WTC11 (cell line): ENCODE results near the gene KATNA1. TPM values are rescaled to one million over a fixed set of nuclear protein-coding genes. Genes with fewer than 3 reads are reported as not detected.

Experiments
- ATAC-seq: fragments of 200-7000 bp; cut with Tn5 transposase; 2 replicates; pipeline ENCODE4 v1.10.0; 2021; ENCODE audit warnings: mild to moderate bottlenecking, moderate library complexity
- CTCF ChIA-PET: fragments of 300-600 bp; sonication (Branson Sonifier 250); formaldehyde crosslinking; loops from one replicate; lab custom pipeline; 2021; ENCODE audit warnings: antibody characterized with exemption; lab: Charles Lee
- POLR2A ChIA-PET: fragments of 350-600 bp; sonication (Branson Sonifier 250); formaldehyde crosslinking; loops from one replicate; lab custom pipeline; 2021; ENCODE audit warnings: antibody characterized with exemption; lab: Charles Lee
- DNase-seq: peaks from one replicate; pipeline ENCODE4 v3.0.0; 2021; ENCODE audit warnings: low spot score
- H3K27ac Mint-ChIP-seq: 2 replicates; pipeline ENCODE4 v1.8.0; 2021; ENCODE audit warnings: mixed read lengths
- H3K27me3 Mint-ChIP-seq: 2 replicates; pipeline ENCODE4 v1.8.0; 2021; ENCODE audit warnings: low read depth, mild to moderate bottlenecking, moderate library complexity, mixed read lengths
- H3K36me3 Mint-ChIP-seq: 2 replicates; pipeline ENCODE4 v1.8.0; 2021; ENCODE audit warnings: mixed read lengths
- H3K4me1 Mint-ChIP-seq: 2 replicates; pipeline ENCODE4 v1.8.0; 2022; ENCODE audit warnings: mixed read lengths
- H3K4me3 Mint-ChIP-seq: 2 replicates; pipeline ENCODE4 v1.8.0; 2021; ENCODE audit warnings: mild to moderate bottlenecking, moderate library complexity, mixed read lengths
- H3K9me3 Mint-ChIP-seq: 2 replicates; pipeline ENCODE4 v1.8.0; 2021; ENCODE audit warnings: mixed read lengths
- ATF2 ChIP-seq: sonication (generic); formaldehyde crosslinking; IDR thresholded peaks from 2 replicates; pipeline ENCODE4 v1.8.1; 2022; ENCODE audit warnings: low read depth, missing genetic modification reagents, borderline replicate concordance
- FOXP1 ChIP-seq: sonication (generic); formaldehyde crosslinking; IDR thresholded peaks from 2 replicates; pipeline ENCODE4 v1.8.0; 2022; ENCODE audit warnings: missing genetic modification reagents, mild to moderate bottlenecking, moderate library complexity, borderline replicate concordance
- GABPB1 ChIP-seq: sonication (generic); formaldehyde crosslinking; IDR thresholded peaks from 2 replicates; pipeline ENCODE4 v1.8.1; 2023; ENCODE audit warnings: mild to moderate bottlenecking, missing genetic modification reagents
- HMGA2 ChIP-seq: fragments of 250-450 bp; sonication (Bioruptor Pico); IDR thresholded peaks from 2 replicates; pipeline ENCODE4 v1.4.0; 2021; ENCODE audit warnings: mild to moderate bottlenecking, moderate library complexity
- JAZF1 ChIP-seq: fragments of 250-450 bp; sonication (Bioruptor Pico); IDR thresholded peaks from 2 replicates; pipeline ENCODE4 v1.9.0; 2021; ENCODE audit warnings: moderate library complexity, mild to moderate bottlenecking, inconsistent platforms
- NFE2L1 ChIP-seq: sonication (generic); formaldehyde crosslinking; IDR thresholded peaks from 2 replicates; pipeline ENCODE4 v1.8.1; 2023; ENCODE audit warnings: missing genetic modification reagents
- NR2C2 ChIP-seq: sonication (generic); formaldehyde crosslinking; IDR thresholded peaks from 2 replicates; pipeline ENCODE4 v1.8.0; 2022; ENCODE audit warnings: mild to moderate bottlenecking, missing genetic modification reagents
- PRRX2 ChIP-seq: fragments of 250-450 bp; sonication (Bioruptor Pico); IDR thresholded peaks from 2 replicates; pipeline ENCODE4 v1.8.0; 2021; ENCODE audit warnings: mild to moderate bottlenecking
- SMAD4 ChIP-seq: sonication (generic); formaldehyde crosslinking; IDR thresholded peaks from 2 replicates; pipeline ENCODE4 v1.8.0; 2022; ENCODE audit warnings: mild to moderate bottlenecking, missing genetic modification reagents
- ZNF121 ChIP-seq: sonication (generic); formaldehyde crosslinking; IDR thresholded peaks from 2 replicates; pipeline ENCODE4 v1.8.0; 2023; ENCODE audit warnings: missing genetic modification reagents
- ZNF263 ChIP-seq: sonication (generic); formaldehyde crosslinking; IDR thresholded peaks from 2 replicates; pipeline ENCODE4 v1.8.1; 2022; ENCODE audit warnings: low read depth, mild to moderate bottlenecking, moderate library complexity, missing genetic modification reagents
- ZNF281 ChIP-seq: sonication (generic); formaldehyde crosslinking; IDR thresholded peaks from 2 replicates; pipeline ENCODE4 v1.8.0; 2023; ENCODE audit warnings: mild to moderate bottlenecking, missing genetic modification reagents
- total RNA-seq: library from RNA; stranded (reverse); gene quantifications from 3 replicates; pipeline ENCODE4 v1.2.3, GENCODE V29; 2021
- TF ChIP-seq, protein P1 (sequence below): sonication (generic); formaldehyde crosslinking; IDR thresholded peaks from 2 replicates; pipeline ENCODE4 v1.8.1; 2023; ENCODE audit warnings: mild to moderate bottlenecking, missing genetic modification reagents
- TF ChIP-seq, protein P2 (sequence below): fragments of 250-450 bp; sonication (Bioruptor Pico); IDR thresholded peaks from 2 replicates; pipeline ENCODE4 v2.1.2; 2022; ENCODE audit warnings: mild to moderate bottlenecking, moderate library complexity
- TF ChIP-seq, protein P3 (sequence below): sonication (generic); formaldehyde crosslinking; IDR thresholded peaks from 2 replicates; pipeline ENCODE4 v1.8.1; 2022; ENCODE audit warnings: missing genetic modification reagents, borderline replicate concordance
- TF ChIP-seq, protein P4 (sequence below): sonication (generic); formaldehyde crosslinking; IDR thresholded peaks from 2 replicates; pipeline ENCODE4 v1.8.1; 2023; ENCODE audit warnings: mild to moderate bottlenecking, missing genetic modification reagents
- TF ChIP-seq, protein P5 (sequence below): sonication (generic); formaldehyde crosslinking; conservative IDR thresholded peaks from 2 replicates; pipeline ENCODE4 v1.8.1; 2022; ENCODE audit warnings: mild to moderate bottlenecking, missing genetic modification reagents

Gene KATNA1
- total RNA-seq, 1 experiment from 2014 or later: 18.1 TPM

DNA sequence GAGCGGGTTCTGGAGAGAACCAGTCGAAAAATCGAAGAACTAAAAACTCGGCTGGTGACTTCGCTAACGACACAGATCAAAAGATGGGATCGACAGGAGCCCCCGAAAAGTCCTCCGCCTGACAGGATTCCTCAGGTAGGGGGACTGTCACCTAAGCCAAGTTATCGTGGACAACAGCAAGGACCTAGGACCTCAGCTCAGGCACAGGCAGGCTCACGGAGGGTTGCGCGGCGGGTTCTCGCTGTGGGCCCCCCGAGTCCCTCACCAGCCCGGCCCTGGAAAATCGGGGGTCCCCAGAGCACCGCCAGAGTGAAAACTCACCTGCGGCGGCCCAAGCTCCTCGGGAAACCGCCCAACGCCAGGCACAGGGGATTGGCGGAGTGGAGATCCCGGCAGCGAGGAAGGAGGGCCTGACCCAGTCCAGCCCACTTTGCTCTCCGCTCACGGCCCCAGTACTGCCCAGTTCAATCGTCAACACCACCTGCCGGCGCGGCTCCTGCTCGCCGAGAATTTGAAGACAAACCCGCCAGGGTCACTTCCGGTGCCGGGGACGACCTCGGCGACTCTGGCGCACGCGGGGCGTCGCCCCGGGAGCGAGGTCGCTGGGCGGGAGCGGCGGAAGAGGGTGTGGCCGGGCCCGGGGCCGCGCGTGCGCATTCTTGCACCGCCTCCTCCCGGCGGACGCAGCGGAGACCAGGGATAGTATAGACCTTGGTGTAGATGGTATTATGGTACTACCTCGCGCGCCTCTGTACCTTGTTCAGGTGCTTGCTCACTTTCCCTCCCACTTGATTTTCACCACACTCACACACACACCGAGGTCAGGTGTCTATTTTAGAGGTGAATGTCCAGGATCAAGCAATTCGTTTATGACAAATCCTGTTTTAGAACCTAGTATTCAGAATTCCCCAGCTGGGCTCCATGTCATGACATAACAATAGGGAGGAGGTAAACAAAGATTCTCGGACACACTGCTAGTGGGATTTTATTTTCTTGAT, at the start of gene KATNA1 (continued):
- TF ChIP-seq, protein P1, sequence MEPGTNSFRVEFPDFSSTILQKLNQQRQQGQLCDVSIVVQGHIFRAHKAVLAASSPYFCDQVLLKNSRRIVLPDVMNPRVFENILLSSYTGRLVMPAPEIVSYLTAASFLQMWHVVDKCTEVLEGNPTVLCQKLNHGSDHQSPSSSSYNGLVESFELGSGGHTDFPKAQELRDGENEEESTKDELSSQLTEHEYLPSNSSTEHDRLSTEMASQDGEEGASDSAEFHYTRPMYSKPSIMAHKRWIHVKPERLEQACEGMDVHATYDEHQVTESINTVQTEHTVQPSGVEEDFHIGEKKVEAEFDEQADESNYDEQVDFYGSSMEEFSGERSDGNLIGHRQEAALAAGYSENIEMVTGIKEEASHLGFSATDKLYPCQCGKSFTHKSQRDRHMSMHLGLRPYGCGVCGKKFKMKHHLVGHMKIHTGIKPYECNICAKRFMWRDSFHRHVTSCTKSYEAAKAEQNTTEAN (CRISPR knock-in tag): peak; percentile 88; the same call in 1 of the 2 replicates
- TF ChIP-seq ZNF263 (CRISPR knock-in tag) (peak; percentile 41; the same call in 1 of the 2 replicates), FOXP1 (peak; percentile 98), JAZF1 (CRISPR knock-in tag) (no peak), NFE2L1 (CRISPR knock-in tag) (peak; percentile 67; the same call in 1 of the 2 replicates), NR2C2 (CRISPR knock-in tag) (peak; percentile 73; the same call in 1 of the 2 replicates), SMAD4 (CRISPR knock-in tag) (no peak; the same call in 1 of the 2 replicates), HMGA2 (CRISPR knock-in tag) (no peak), ZNF281 (CRISPR knock-in tag) (peak; percentile 60; the same call in 1 of the 2 replicates), GABPB1 (CRISPR knock-in tag) (peak; percentile 96), PRRX2 (CRISPR knock-in tag) (no peak)
- TF ChIP-seq, protein P2, sequence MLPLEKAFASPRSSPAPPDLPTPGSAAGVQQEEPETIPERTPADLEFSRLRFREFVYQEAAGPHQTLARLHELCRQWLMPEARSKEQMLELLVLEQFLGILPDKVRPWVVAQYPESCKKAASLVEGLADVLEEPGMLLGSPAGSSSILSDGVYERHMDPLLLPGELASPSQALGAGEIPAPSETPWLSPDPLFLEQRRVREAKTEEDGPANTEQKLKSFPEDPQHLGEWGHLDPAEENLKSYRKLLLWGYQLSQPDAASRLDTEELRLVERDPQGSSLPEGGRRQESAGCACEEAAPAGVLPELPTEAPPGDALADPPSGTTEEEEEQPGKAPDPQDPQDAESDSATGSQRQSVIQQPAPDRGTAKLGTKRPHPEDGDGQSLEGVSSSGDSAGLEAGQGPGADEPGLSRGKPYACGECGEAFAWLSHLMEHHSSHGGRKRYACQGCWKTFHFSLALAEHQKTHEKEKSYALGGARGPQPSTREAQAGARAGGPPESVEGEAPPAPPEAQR (CRISPR knock-in tag): no peak
- TF ChIP-seq, protein P3, sequence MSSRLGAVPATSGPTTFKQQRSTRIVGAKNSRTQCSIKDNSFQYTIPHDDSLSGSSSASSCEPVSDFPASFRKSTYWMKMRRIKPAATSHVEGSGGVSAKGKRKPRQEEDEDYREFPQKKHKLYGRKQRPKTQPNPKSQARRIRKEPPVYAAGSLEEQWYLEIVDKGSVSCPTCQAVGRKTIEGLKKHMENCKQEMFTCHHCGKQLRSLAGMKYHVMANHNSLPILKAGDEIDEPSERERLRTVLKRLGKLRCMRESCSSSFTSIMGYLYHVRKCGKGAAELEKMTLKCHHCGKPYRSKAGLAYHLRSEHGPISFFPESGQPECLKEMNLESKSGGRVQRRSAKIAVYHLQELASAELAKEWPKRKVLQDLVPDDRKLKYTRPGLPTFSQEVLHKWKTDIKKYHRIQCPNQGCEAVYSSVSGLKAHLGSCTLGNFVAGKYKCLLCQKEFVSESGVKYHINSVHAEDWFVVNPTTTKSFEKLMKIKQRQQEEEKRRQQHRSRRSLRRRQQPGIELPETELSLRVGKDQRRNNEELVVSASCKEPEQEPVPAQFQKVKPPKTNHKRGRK (CRISPR knock-in tag): no peak
- TF ChIP-seq, protein P4, sequence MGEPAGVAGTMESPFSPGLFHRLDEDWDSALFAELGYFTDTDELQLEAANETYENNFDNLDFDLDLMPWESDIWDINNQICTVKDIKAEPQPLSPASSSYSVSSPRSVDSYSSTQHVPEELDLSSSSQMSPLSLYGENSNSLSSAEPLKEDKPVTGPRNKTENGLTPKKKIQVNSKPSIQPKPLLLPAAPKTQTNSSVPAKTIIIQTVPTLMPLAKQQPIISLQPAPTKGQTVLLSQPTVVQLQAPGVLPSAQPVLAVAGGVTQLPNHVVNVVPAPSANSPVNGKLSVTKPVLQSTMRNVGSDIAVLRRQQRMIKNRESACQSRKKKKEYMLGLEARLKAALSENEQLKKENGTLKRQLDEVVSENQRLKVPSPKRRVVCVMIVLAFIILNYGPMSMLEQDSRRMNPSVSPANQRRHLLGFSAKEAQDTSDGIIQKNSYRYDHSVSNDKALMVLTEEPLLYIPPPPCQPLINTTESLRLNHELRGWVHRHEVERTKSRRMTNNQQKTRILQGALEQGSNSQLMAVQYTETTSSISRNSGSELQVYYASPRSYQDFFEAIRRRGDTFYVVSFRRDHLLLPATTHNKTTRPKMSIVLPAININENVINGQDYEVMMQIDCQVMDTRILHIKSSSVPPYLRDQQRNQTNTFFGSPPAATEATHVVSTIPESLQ (CRISPR knock-in tag): no peak; the same call in 1 of the 2 replicates
- TF ChIP-seq, protein P5, sequence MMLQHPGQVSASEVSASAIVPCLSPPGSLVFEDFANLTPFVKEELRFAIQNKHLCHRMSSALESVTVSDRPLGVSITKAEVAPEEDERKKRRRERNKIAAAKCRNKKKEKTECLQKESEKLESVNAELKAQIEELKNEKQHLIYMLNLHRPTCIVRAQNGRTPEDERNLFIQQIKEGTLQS: no peak

GRCh38 chr6:149698175-149698574, 49.7 kb upstream of the KATNA1 start:
- POLR2A ChIA-PET: no interaction called here
- Mint-ChIP-seq H3K4me3 (no peak overlapping the region), H3K4me1 (peaks cover 18% of the 10 kb centered on the region), H3K27ac (no peak overlapping the region), H3K27me3 (no peaks in the 10 kb centered on the region), H3K36me3 (peaks cover 7% of the 10 kb centered on the region), H3K9me3 (no peaks in the 10 kb centered on the region)
- CTCF ChIA-PET: interaction anchor here (0.6 kb wide), 1 partner anchor 10 kb away, joined by 3 read pairs; no protein-coding TSS in a partner anchor
- no peak for ATAC-seq
- DNase-seq: no peak
- TF ChIP-seq ATF2 (CRISPR knock-in tag) (no peak), ZNF121 (CRISPR knock-in tag) (peak; percentile 90)
